Fibroblast of the aortic adventitia (primary cell): ENCODE data around the gene PGRMC2. TPM values are rescaled to one million over a fixed set of nuclear protein-coding genes. Genes with fewer than 3 reads are reported as not detected.

Experiments used
- DNase-seq: peaks from one replicate; pipeline ENCODE4 v3.0.0-alpha.2; 2010; ENCODE audit warnings: low read depth
- H3K4me3 ChIP-seq: 2 replicates; pipeline ENCODE4 v1.5.1; 2011; ENCODE audit warnings: low read depth, mild to moderate bottlenecking, control low read depth, low read length, moderate library complexity
- total RNA-seq: library from RNA; depleted of rRNA; stranded (reverse); fragments of >200 nt; gene quantifications from 2 replicates; pipeline ENCODE4 v1.2.3, GENCODE V29; 2012; ENCODE audit warnings: low replicate concordance
- TF ChIP-seq, protein P1 (sequence below): IDR thresholded peaks from 2 replicates; pipeline ENCODE4 v1.5.1; 2011; ENCODE audit warnings: mild to moderate bottlenecking, low read length, control low read depth, inconsistent platforms; ENCODE audit not compliant: insufficient read depth

The PGRMC2 gene
- total RNA-seq, 1 donor, result 35.0 TPM

DNA sequence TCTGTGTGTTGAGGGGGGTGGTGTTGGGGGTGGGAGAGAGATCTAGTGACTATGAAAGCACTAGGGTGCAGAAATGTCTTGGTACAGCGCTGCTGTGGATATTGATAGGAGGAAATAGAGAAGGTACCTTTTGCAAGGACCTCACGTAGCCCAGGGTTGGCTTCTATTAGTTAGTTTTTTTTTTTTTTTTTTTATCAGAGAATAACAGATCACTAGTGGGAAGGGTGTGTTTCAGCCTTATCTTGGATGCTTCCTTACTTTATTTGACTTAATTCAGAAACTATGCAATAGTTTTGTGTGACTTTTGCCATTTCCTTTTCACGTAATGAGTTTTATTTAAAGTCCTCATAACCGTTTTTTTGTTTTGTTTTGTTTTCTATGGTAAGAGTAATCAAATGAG is 16.4 kb upstream of the PGRMC2 start:
- TF ChIP-seq, protein P1, sequence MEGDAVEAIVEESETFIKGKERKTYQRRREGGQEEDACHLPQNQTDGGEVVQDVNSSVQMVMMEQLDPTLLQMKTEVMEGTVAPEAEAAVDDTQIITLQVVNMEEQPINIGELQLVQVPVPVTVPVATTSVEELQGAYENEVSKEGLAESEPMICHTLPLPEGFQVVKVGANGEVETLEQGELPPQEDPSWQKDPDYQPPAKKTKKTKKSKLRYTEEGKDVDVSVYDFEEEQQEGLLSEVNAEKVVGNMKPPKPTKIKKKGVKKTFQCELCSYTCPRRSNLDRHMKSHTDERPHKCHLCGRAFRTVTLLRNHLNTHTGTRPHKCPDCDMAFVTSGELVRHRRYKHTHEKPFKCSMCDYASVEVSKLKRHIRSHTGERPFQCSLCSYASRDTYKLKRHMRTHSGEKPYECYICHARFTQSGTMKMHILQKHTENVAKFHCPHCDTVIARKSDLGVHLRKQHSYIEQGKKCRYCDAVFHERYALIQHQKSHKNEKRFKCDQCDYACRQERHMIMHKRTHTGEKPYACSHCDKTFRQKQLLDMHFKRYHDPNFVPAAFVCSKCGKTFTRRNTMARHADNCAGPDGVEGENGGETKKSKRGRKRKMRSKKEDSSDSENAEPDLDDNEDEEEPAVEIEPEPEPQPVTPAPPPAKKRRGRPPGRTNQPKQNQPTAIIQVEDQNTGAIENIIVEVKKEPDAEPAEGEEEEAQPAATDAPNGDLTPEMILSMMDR, result no peak
- H3K4me3 ChIP-seq, result no peak overlapping the region
- no peak for DNase-seq

DNA sequence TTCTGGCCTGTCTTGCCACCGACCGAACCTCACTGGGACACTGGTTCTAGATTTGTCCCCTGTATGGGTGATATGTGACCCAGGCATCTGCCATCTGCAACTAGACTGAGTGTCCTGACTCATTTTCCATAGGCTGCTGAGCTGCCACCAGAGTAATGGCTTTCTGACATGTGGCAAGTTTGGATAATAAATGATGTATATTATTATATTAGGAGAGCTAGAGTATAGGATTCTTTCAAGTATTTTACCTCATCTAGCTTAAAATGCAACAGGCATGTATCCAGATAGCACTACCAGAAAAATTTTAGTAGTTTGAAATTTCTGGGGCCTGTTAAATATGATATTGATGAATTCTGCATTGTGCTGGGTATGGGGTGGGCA is 15.8 kb upstream of the PGRMC2 start:
- H3K4me3 ChIP-seq, result no peak overlapping the region
- DNase-seq, result no peak
- TF ChIP-seq, protein P1, result no peak

DNA sequence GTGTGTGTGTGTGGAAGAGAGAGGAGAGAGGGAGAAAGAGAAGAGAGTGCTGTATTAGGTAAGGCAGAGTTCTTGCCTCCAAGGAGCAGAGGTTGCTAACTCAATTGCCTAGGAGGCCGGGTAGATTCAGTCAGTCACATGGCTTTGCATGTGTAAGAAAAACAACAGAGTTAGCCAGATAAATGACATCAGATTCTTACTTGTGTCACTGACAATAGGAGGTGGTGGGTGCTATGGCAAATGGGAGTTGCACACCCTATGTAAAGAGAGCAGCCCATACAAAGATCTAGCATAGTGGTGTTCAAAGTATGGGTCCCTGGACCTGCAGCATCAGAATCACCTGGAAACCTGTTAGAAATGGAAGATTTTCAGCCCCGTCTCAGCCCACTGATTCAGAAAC is 14.4 kb upstream of the PGRMC2 start:
- TF ChIP-seq, protein P1, result no peak
- no peak for DNase-seq
- H3K4me3 ChIP-seq, result no peak overlapping the region

DNA sequence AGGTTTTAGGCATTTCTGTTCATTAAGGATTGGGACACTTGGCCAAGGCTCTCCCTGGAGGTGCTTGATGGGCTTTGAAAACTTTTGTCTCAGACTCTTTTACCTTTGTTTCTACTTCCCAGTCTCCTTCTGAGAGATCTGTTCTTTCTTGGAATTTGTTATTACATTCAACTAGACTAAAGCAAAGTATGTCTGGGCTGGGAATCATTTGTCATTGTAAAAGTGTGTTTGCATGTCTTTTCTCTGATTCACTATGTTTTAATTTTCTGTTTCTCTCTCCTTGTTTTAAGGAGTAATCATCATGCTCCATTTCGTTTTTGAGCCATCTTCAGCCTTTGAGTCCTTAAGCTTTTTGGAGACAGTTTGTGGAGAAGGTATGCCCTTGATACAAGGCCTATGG is 12.2 kb upstream of the PGRMC2 start:
- no peak for DNase-seq
- H3K4me3 ChIP-seq, result no peak overlapping the region
- TF ChIP-seq, protein P1, result no peak

DNA sequence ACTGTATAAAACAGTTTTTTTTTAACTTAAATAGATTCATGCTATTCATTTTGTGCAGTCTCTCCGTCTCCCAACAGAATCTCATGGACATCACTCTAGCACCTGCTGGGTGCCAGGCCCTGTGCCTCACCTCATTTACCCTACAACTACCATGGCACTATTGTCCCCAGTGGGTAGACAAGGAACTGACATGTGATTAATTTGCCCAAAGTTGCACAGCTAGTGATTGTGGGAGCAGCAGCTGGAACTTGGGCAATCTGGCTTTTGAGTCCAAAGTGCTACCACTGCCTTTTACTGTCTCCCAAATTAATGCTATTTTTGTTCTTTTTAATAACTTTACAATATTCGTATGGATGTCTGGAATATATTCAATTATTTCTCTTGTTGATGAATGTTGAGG is 11.2 kb upstream of the PGRMC2 start:
- TF ChIP-seq, protein P1, result no peak

DNA sequence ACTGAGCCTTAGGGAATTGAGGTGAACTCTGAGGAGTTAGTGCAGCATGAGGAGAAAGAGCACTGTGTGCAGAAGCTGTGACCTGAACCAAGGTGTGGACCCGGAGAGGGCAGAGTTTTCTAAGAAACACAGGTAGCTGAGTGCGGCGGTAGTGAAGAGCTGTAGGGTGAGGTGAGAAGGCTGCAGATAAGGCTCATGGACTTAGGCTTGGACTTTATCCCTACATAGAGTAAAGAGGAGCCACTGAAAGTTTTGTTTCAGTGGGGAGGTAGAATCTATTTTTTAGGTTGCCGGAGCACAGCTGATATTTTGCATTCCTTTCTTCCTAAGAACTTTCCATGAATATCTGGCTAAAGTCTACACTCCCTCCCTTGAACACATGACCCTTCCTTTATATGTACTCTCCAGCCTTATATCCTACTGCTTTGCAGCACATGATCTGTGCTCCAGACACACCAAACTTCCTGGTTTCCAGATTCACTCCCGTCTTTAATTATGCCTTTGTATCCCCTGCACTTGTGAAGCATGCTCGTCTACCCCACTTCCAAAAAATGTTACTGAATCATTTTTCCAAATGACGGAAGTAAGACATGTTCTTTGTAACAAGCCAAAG is 10.6 kb upstream of the PGRMC2 start:
- DNase-seq, result no peak
- no peak overlapping the region for H3K4me3 ChIP-seq
- TF ChIP-seq, protein P1, result no peak

More for the DNA sequence above, 11.2 kb upstream of the PGRMC2 start:
- no peak for DNase-seq
- H3K4me3 ChIP-seq, result no peak overlapping the region

DNA sequence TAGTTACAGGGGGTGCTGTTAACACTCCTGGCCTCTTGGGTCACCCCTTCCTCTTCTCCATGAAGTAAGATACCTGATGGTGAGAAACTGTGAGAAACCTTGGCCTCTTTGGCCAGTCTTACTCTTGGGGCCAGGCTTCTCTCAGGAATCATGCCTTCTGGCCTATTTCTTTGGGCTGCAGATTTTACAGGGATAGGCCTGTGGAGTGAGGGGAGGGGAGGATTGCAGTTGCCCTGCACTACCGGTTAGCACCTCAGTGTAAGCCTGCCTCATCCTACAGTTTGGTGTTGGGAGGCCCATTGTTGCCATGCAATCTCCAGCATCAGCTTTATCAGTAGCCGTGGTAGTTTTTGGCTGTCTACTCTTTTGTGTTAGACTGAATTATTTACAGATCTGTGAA is 7.6 kb upstream of the PGRMC2 start:
- no peak for DNase-seq
- no peak overlapping the region for H3K4me3 ChIP-seq
- TF ChIP-seq, protein P1, result no peak
